NK-92 treated with Interleukin-12 subunit alpha and Interleukin-12 subunit beta, amount 100 ng/mL, for 24 hours (cell line): ENCODE data around the gene ARHGAP36.

Source experiments
- DNase-seq: peaks from one replicate; lab custom pipeline; 2025; lab: John Stamatoyannopoulos, UW

Gene ARHGAP36

GRCh38 chrX:131058136-131058868 lies at the start of gene ARHGAP36:
TSS of gene ARHGAP36 (plus strand) at chrX:131058346. CDS start at chrX:131081666, 23,320 bp downstream.
- DNase-seq: no peak

GRCh38 chrX:131010186-131010585 lies 48.0 kb upstream of the ARHGAP36 start:
- no peak for DNase-seq

GRCh38 chrX:131025336-131025735 lies 32.8 kb upstream of the ARHGAP36 start:
- DNase-seq: no peak

- no peak for DNase-seq
These were observed 25.6 kb upstream of the ARHGAP36 start for GRCh38 chrX:131032354-131033230.

GRCh38 chrX:131034063-131034462 lies 24.1 kb upstream of the ARHGAP36 start:
- no peak for DNase-seq

GRCh38 chrX:131040781-131041180 lies 17.4 kb upstream of the ARHGAP36 start:
- no peak for DNase-seq

GRCh38 chrX:131041667-131042066 lies 16.5 kb upstream of the ARHGAP36 start:
- DNase-seq: no peak

GRCh38 chrX:131045726-131046125 lies 12.4 kb upstream of the ARHGAP36 start:
- no peak for DNase-seq

- no peak for DNase-seq
These were observed 11.6 kb upstream of the ARHGAP36 start for GRCh38 chrX:131046596-131046995.

- DNase-seq: no peak
These were observed 11.0 kb upstream of the ARHGAP36 start for GRCh38 chrX:131047180-131047579.

GRCh38 chrX:131053076-131053475 lies 5.1 kb upstream of the ARHGAP36 start:
- DNase-seq: no peak

- no peak for DNase-seq
These were observed 3.2 kb upstream of the ARHGAP36 start for GRCh38 chrX:131054906-131055305.

GRCh38 chrX:131057706-131058105 lies 440 bp upstream of the ARHGAP36 start:
- no peak for DNase-seq

- DNase-seq: no peak
These were observed 1.1 kb downstream of the ARHGAP36 start for GRCh38 chrX:131059246-131059645.

- no peak for DNase-seq
These were observed 2.0 kb downstream of the ARHGAP36 start for GRCh38 chrX:131060147-131060546.

GRCh38 chrX:131061306-131061705 lies 3.2 kb downstream of the ARHGAP36 start:
- DNase-seq: no peak

GRCh38 chrX:131063613-131064012 lies 5.5 kb downstream of the ARHGAP36 start:
- no peak for DNase-seq

- no peak for DNase-seq
These were observed 8.1 kb downstream of the ARHGAP36 start for GRCh38 chrX:131066237-131066636.

GRCh38 chrX:131067216-131067615 lies 9.1 kb downstream of the ARHGAP36 start:
- no peak for DNase-seq

GRCh38 chrX:131067846-131068745 lies 9.9 kb downstream of the ARHGAP36 start:
- DNase-seq: no peak

GRCh38 chrX:131068945-131069719 lies 11.0 kb downstream of the ARHGAP36 start:
- DNase-seq: no peak
